ENCODE data around the gene NCOA7.
"Not testable (repeated sequence)": the region's sequence is repeated elsewhere in the genome, so short reads cannot be mapped to it uniquely, and the experiment has no call there.

The NCOA7 gene

GRCh38 chr6:125945378-125946141, 154.8 kb downstream of the NCOA7 start:
- DNase-seq (ENCODE audit: low spot score) = no peak

- DNase-seq (ENCODE audit: low spot score) = no peak
Measured at GRCh38 chr6:125947615-125948014, 156.9 kb downstream of the NCOA7 start.

GRCh38 chr6:125948455-125948854, 157.7 kb downstream of the NCOA7 start:
- no peak for DNase-seq (ENCODE audit: low spot score)

- no peak for DNase-seq (ENCODE audit: low spot score)
Measured at GRCh38 chr6:125949069-125949468, 158.3 kb downstream of the NCOA7 start.

- DNase-seq (ENCODE audit: low spot score) = no peak
Measured at GRCh38 chr6:125950293-125950692, 159.5 kb downstream of the NCOA7 start.

GRCh38 chr6:125950716-125951115, 160.0 kb downstream of the NCOA7 start:
- DNase-seq (ENCODE audit: low spot score) = not testable (repeated sequence)

- no peak for DNase-seq (ENCODE audit: low spot score)
Measured at GRCh38 chr6:125951323-125951722, 160.6 kb downstream of the NCOA7 start.

- DNase-seq (ENCODE audit: low spot score) = no peak
Measured at GRCh38 chr6:125952764-125953501, 162.2 kb downstream of the NCOA7 start.

GRCh38 chr6:125953502-125953875, 162.7 kb downstream of the NCOA7 start:
- no peak for DNase-seq (ENCODE audit: low spot score)

GRCh38 chr6:125954735-125955339, 164.1 kb downstream of the NCOA7 start:
- no peak for DNase-seq (ENCODE audit: low spot score)

GRCh38 chr6:125955973-125956372, 165.2 kb downstream of the NCOA7 start:
- DNase-seq (ENCODE audit: low spot score) = no peak

GRCh38 chr6:125956506-125957390, 166.0 kb downstream of the NCOA7 start, which contains the start of gene HINT3:
Gene HINT3, plus strand, starts transcription at chr6:125956770. Its CDS starts 208 bp downstream, at chr6:125956978.
- DNase-seq (ENCODE audit: low spot score) = peak; percentile 97

- no peak for DNase-seq (ENCODE audit: low spot score)
Measured at GRCh38 chr6:125957391-125957693, 166.6 kb downstream of the NCOA7 start.

- DNase-seq (ENCODE audit: low spot score) = no peak
Measured at GRCh38 chr6:125957845-125958244, 167.1 kb downstream of the NCOA7 start.

- DNase-seq (ENCODE audit: low spot score) = no peak
Measured at GRCh38 chr6:125959041-125959440, 168.3 kb downstream of the NCOA7 start.

GRCh38 chr6:125961117-125961516, 170.4 kb downstream of the NCOA7 start:
- no peak for DNase-seq (ENCODE audit: low spot score)

GRCh38 chr6:125962900-125963497, 172.2 kb downstream of the NCOA7 start:
- no peak for DNase-seq (ENCODE audit: low spot score)

- no peak for DNase-seq (ENCODE audit: low spot score)
Measured at GRCh38 chr6:125963817-125964216, 173.1 kb downstream of the NCOA7 start.

- DNase-seq (ENCODE audit: low spot score) = no peak
Measured at GRCh38 chr6:125966569-125966968, 175.8 kb downstream of the NCOA7 start.

GRCh38 chr6:125968493-125968892, 177.7 kb downstream of the NCOA7 start:
- no peak for DNase-seq (ENCODE audit: low spot score)

GRCh38 chr6:125970760-125971159, 180.0 kb downstream of the NCOA7 start:
- DNase-seq (ENCODE audit: low spot score) = no peak

GRCh38 chr6:125972478-125972877, 181.7 kb downstream of the NCOA7 start:
- not testable (repeated sequence) for DNase-seq (ENCODE audit: low spot score)
